HG02571 (cell line): ENCODE results near the gene SH3GLB1.

Source experiments
- ATAC-seq: cut with Tn5 transposase; IDR thresholded peaks from one replicate; pipeline ENCODE4 v1.9.1; 2021; ENCODE audit warnings: mild to moderate bottlenecking, moderate library complexity; ENCODE audit not compliant: unreplicated experiment

The SH3GLB1 gene

DNA sequence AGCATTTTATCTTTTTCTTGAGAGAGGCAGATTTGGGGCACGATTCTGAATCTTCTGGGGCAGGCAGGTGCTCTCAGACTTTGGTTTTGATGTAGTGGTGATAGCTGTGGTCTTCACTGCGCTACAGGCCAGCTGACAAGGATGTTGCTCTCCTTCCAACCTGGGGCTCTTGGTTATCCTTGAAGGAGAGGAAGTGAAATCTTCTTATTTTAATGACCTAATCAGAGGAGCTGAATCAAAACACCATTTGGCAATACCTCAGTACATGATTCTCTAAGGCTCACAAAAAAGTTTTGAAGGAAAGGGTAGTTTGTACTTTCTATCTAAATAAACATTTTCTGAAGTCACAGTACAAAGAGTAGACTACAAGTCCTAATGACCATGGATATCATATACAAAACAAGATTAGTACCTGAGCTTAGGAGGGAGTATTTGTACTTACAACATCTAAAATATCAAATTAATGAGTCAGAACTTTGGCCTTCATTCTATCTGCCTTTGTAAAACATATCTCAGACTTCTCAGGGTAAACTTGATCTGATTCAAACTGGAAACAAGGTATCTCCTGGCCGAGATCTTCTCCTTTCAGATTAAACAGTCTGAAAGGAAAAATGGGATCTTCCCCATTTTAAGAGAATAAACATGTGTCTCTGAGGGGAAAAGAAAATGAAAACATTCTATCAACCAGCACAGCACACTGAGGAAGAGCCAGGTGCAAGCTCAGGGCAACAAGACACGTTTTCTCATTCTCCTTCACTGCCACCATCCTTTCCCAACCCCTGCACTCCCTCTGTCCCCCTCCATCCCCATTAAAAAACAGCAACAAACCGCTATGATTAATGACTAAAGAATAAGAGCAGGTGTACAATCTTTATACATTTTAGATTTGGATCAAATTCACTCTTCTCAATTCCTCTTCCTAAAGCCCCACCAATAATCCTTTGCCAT, 69.2 kb downstream of the SH3GLB1 start:
- ATAC-seq = peak; percentile 22

GRCh38 chr1:86774305-86775295, 70.2 kb downstream of the SH3GLB1 start:
- ATAC-seq = peak; percentile 96

DNA sequence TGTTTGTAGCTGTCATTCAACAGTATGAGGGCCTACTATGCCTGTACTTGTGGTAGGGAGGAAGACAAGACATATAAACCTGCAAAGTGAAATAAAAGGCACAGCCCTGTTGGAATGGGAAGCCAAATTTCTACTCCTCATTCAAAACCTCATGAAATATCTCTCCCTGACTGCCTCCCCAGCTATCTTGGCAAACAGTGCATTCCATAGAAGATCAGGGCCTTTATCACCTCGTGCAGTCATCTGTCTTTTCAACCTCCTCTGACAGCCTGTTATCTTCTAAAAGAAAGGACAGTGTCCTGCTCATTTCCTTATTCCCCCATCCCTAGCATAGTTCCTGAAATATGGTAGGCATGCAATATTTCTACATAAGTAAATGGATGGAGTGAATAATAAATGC, 71.0 kb downstream of the SH3GLB1 start:
- ATAC-seq = no peak

DNA sequence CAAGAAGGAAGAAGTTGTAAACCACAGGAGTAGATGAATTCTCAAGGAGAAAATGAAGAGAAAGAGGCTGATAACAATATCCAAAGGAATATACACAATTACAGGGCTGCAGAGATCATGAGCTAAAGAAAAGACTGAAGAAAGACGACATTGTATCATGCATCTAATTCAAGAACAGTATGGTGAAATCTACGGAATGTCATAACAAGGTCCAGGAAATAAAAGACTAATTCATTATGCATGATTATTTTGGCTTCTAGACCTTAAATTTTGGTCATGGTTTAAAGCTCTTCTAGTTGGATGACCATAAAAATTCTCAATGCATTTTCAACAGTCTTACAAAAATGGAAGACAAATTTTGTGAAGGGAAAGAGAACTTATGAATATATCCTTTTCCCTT, 71.7 kb downstream of the SH3GLB1 start:
- ATAC-seq = no peak

DNA sequence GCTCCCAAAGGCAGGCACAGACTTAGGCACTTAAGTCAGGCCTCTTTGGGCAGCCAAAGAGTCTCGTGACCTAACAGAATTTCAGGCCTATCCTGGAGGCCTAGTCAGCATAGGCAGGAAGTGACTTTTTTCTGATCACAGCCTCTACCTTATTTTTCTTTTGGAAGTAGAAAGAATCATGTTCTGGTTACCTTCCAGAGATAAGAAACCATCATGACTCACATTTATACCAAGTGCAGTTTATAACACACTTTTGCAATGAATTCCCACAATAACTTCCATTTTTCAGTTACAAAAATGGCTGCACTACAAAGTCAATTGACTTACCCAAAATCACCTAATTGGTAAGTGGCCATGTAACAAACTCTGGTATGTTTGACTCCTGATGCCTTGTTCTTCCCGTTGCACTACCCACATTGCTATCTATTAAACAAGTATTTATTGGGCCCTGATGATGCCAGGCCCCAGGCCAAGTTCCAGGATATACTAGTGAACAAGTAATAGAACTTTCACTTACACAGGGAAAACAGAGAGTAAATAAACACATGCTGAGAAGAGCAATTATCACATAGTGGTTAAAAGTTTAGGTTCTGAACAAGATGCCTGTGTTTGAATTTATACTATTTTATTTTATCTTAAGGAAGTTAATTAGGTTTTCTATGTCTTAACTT, 74.3 kb downstream of the SH3GLB1 start:
- no peak for ATAC-seq

DNA sequence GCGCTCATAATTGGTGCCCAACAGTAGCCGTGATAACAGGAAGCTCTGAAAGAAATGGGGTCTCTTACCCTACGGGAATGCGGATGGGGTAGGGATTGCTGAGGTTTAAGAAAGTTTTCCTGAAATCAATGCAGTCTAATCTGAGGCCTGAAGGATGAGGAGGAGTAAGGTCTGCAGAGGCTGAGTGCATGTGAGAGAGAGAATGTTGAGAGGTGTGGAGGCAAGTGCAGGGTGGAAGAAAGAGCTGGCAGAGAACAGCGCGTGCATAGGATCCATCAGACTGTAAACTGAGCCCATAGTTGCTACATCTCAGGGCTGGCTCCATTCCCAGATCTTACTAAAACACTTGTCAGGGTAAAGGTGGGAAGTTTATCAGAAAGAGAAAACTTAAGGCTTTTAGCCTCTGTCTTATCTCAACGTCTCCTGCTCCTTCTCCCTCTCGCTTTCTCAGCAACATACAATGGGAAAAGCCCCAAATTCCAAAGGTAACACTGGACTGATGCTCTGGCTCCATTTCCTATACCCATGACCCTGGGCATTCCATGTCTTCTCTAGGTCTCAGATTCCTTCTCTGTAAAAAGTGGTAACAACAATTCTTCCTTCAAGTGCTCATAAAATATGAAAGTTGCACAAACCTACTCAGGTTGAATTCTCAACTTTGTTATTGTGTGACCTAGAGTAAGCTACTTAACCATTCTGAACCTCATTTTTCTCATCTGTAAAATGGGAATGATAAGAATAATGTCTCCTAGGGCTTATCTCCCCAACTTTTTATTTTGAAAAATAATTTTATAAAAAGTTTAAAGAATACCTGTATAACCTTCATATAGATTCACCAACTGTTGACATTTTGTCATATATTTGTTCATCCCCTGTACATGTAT, 75.2 kb downstream of the SH3GLB1 start:
- ATAC-seq = no peak

DNA sequence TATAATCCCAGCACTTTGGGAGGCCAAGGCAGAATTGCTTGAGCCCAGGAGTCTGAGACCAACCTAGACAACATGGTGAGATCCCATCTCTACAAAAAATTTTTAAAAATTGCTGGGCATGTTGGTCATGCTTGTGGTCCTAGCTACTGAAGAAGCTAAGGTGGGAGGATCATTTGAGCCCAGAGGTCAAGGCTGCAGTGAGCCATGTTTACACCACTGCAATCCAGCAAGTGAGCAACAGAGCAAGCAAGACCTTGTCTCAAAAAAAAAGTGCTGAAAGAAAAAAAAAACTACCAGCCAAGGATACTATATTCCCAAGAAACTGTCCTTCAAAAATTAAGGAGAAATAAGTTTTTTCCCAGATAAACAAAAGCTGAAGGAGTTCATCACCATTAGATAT, 78.1 kb downstream of the SH3GLB1 start:
- no peak for ATAC-seq

DNA sequence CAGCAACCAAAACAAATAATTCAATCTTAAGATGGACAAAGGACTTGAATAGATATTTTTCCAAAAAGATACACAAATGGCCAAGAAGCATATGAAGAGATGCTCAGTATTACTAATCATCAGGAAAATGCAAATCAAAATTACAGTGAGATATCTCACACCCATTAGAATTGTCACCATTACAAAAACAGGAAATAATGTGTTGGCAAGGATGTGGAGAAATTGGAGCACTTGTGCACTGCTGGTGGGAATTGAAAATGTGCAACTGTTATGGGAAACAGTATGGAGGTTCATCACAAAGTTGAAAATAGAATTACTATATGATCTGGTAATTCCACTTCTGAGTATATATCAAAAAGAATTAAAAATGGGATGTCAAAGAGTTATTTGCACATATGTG, 83.2 kb downstream of the SH3GLB1 start:
- no peak for ATAC-seq

GRCh38 chr1:86788300-86789206, 84.2 kb downstream of the SH3GLB1 start:
- no peak for ATAC-seq

DNA sequence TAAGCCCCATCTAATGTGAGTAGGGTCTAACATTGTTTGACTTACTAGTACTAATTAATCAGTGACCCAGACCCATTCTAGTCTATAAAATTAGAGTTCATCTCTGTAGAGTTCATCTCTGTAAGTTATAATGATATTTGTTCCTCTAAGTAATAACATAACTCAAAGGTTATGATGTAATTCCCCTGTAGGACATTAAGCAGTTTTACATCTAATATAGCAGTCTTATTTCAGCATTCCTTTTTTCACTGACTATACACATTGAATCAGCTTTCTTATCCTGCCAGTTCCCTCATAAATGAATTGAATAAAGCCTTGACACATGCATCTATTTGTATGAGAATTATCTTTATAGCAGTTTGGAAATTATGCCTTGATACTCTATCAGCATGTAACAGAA, 90.9 kb downstream of the SH3GLB1 start:
- ATAC-seq = no peak
